OCI-LY7 (cell line): ENCODE data around the gene NRXN2. TPM values are rescaled to one million over a fixed set of nuclear protein-coding genes. Genes with fewer than 3 reads are reported as not detected.
"Not testable (repeated sequence)": the region's sequence is repeated elsewhere in the genome, so short reads cannot be mapped to it uniquely, and the experiment has no call there.

ENCODE experiments used
- BruUV-seq: library from RNA; stranded (reverse); fragments of 400-500 nt; replicated peaks from 2 replicates; lab custom pipeline; 2021; lab: Mats Ljungman, UMichigan
- CTCF ChIA-PET: fragments of 300-600 bp; sonication (Branson Sonifier 250); formaldehyde crosslinking; loops from one replicate; lab custom pipeline; 2022; ENCODE audit warnings: antibody characterized with exemption; ENCODE audit not compliant: unreplicated experiment; lab: Charles Lee
- POLR2A ChIA-PET: fragments of 300-600 bp; sonication (Branson Sonifier 250); formaldehyde crosslinking; loops from one replicate; lab custom pipeline; 2022; ENCODE audit warnings: antibody characterized with exemption; lab: Charles Lee
- DNase-seq: peaks from one replicate; pipeline ENCODE4 v3.0.0-alpha.2; 2015; ENCODE audit warnings: low spot score
- H2AFZ ChIP-seq: fragments of 200-600 bp; sonication (generic), shearing (Covaris generic); 2 replicates; pipeline ENCODE4 v1.6.1; 2014; ENCODE audit warnings: mild to moderate bottlenecking, antibody characterized with exemption, low read length, moderate library complexity
- H3K27ac ChIP-seq: fragments of 200-600 bp; sonication (generic); 2 replicates; pipeline ENCODE4 v1.5.1; 2014; ENCODE audit warnings: mixed run types, low read depth, mild to moderate bottlenecking, moderate library complexity, low read length, inconsistent platforms; ENCODE audit not compliant: poor library complexity, severe bottlenecking
- H3K36me3 ChIP-seq: fragments of 200-600 bp; sonication (generic); 2 replicates; pipeline ENCODE4 v1.6.1; 2014; ENCODE audit warnings: mild to moderate bottlenecking, antibody characterized with exemption, low read length, moderate library complexity, mixed read lengths; ENCODE audit not compliant: insufficient read depth
- H3K4me1 ChIP-seq: fragments of 200-600 bp; sonication (generic); 2 replicates; pipeline ENCODE4 v1.5.1; 2014; ENCODE audit warnings: mild to moderate bottlenecking, low read length; ENCODE audit not compliant: insufficient read depth, poor library complexity, severe bottlenecking
- H3K4me2 ChIP-seq: fragments of 200-600 bp; sonication (generic); 2 replicates; pipeline ENCODE4 v1.6.1; 2014; ENCODE audit warnings: mild to moderate bottlenecking, low read length
- H3K4me3 ChIP-seq: fragments of 200-600 bp; sonication (generic); 2 replicates; pipeline ENCODE4 v1.5.1; 2014; ENCODE audit warnings: mild to moderate bottlenecking, low read depth, low read length; ENCODE audit not compliant: poor library complexity, severe bottlenecking
- H3K79me2 ChIP-seq: fragments of 200-600 bp; sonication (generic); 2 replicates; pipeline ENCODE4 v1.6.1; 2016; ENCODE audit warnings: low read depth, mild to moderate bottlenecking, low read length, moderate library complexity, mixed read lengths; ENCODE audit not compliant: insufficient read depth
- H3K9me2 ChIP-seq: fragments of 200-600 bp; sonication (generic); 2 replicates; pipeline ENCODE4 v1.6.1; 2016; ENCODE audit warnings: mild to moderate bottlenecking, low read length, mixed read lengths; ENCODE audit not compliant: insufficient read depth
- H3K9me3 ChIP-seq: fragments of 200-600 bp; sonication (generic); 2 replicates; pipeline ENCODE4 v1.6.1; 2014; ENCODE audit warnings: mild to moderate bottlenecking, mixed run types, low read length, mixed read lengths
- H4K20me1 ChIP-seq: fragments of 200-600 bp; sonication (generic); 2 replicates; pipeline ENCODE4 v1.6.1; 2014; ENCODE audit warnings: mild to moderate bottlenecking, antibody characterized with exemption, low read length, moderate library complexity, mixed read lengths; ENCODE audit not compliant: insufficient read depth
- EZH2phosphoT487 ChIP-seq: fragments of 200-600 bp; sonication (generic); IDR thresholded peaks from 2 replicates; pipeline ENCODE4 v1.6.1; 2018; ENCODE audit warnings: low read depth, borderline replicate concordance, mild to moderate bottlenecking, mixed run types, antibody characterized with exemption, low read length, moderate library complexity, mixed read lengths
- intact Hi-C: fragments of 100-400 bp; cut with micrococcal nuclease; formaldehyde crosslinking; loops from one replicate; pipeline ENCODE4 v1.10.0; 2022; ENCODE audit not compliant: unreplicated experiment
- total RNA-seq, 2 experiments: library from RNA; depleted of rRNA in 1 of 2; stranded (reverse); fragments of >200 nt in 1 of 2; shearing (Covaris generic) in 1 of 2; gene quantifications; 2 replicates each; pipeline ENCODE4 v1.2.3, GENCODE V29; 2014 to 2022
- TF ChIP-seq, protein P1 (sequence below): fragments of 200-600 bp; sonication (generic); conservative IDR thresholded peaks from 2 replicates; pipeline ENCODE4 v1.5.1; 2014; ENCODE audit warnings: mild to moderate bottlenecking, antibody characterized with exemption, low read length, moderate library complexity, mixed read lengths

The NRXN2 gene
- total RNA-seq, 2 experiments from 2014 or later: 2.4 to 3.3 TPM

DNA sequence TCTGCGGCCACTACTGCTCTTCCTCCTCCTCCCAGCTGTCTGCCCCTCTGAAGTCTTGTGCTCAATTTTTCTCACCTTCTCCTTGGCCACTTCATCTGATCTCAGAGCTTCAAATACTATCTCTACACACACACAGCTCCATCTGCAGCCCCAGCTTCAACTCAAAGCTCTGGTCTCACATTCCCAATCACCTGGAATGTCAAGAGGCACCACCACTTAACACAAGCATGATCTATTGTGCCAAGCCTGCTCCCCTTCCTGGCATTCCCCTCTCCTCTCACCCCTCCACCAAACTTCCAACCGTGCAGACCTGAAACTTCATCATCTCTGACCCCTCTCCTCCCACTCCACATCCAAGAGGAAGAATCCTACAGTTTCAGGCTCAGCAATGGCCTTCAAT is 17.5 kb downstream of the NRXN2 start:
- DNase-seq: no peak
- ChIA-PET CTCF (interaction anchor here (1.0 kb wide), 1 partner anchor 11 kb away, joined by 5 read pairs; no protein-coding TSS in a partner anchor), POLR2A (interaction anchor here (0.6 to 1.2 kb wide), 4 partner anchors 17 to 364 kb away, joined by 3 to 6 read pairs (median 4); partner anchors contain the start of gene NRXN2)
- Histone ChIP-seq H3K79me2 (no peaks in the 10 kb centered on the region), H3K9me2 (no peaks in the 10 kb centered on the region), H3K4me3 (no peak overlapping the region), H3K9me3 (no peaks in the 10 kb centered on the region), H3K36me3 (no peaks in the 10 kb centered on the region), H3K4me2 (no peak overlapping the region), H3K4me1 (peaks cover 4% of the 10 kb centered on the region), H3K27ac (no peak overlapping the region), H4K20me1 (no peaks in the 10 kb centered on the region), H2AFZ (no peak overlapping the region)
- intact Hi-C loops: no loop called here
- BruUV-seq: no TSS peak
- no peak for TF ChIP-seq EZH2phosphoT487
- TF ChIP-seq, protein P1, sequence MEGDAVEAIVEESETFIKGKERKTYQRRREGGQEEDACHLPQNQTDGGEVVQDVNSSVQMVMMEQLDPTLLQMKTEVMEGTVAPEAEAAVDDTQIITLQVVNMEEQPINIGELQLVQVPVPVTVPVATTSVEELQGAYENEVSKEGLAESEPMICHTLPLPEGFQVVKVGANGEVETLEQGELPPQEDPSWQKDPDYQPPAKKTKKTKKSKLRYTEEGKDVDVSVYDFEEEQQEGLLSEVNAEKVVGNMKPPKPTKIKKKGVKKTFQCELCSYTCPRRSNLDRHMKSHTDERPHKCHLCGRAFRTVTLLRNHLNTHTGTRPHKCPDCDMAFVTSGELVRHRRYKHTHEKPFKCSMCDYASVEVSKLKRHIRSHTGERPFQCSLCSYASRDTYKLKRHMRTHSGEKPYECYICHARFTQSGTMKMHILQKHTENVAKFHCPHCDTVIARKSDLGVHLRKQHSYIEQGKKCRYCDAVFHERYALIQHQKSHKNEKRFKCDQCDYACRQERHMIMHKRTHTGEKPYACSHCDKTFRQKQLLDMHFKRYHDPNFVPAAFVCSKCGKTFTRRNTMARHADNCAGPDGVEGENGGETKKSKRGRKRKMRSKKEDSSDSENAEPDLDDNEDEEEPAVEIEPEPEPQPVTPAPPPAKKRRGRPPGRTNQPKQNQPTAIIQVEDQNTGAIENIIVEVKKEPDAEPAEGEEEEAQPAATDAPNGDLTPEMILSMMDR: no peak

DNA sequence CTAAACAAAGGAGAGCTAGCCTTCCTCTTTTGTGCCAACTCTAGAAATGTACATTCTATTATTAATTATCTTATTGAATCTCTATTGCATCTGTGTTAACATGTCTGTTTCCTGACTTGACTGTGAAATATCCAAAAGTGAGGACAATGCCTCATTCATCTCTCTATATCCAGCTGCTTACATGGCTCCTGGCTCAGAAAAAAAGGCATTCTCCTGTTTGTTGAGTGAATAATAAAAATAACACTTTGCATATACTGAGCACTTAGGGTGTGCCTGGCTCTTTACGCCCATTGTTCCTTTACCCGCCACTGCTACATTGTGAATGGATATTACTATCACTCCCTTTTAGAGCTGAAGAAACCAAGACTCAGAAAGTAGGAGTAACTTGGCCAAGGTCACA is 19.9 kb downstream of the NRXN2 start:
- H3K4me3 ChIP-seq: no peak overlapping the region
- CTCF ChIA-PET: no interaction called here
- H4K20me1 ChIP-seq: no peaks in the 10 kb centered on the region
- no peaks in the 10 kb centered on the region for H3K4me1 ChIP-seq
- DNase-seq: no peak
- POLR2A ChIA-PET: interaction anchor here (0.7 to 1.4 kb wide), 3 partner anchors 8 to 19 kb away, joined by 3 to 5 read pairs (median 3); no protein-coding TSS in a partner anchor
- no TSS peak for BruUV-seq
- H3K36me3 ChIP-seq: no peaks in the 10 kb centered on the region
- H3K4me2 ChIP-seq: no peak overlapping the region
- no peaks in the 10 kb centered on the region for H3K79me2 ChIP-seq
- H3K9me3 ChIP-seq: no peaks in the 10 kb centered on the region
- H2AFZ ChIP-seq: no peak overlapping the region
- no peak overlapping the region for H3K27ac ChIP-seq
- no peak for TF ChIP-seq EZH2phosphoT487
- intact Hi-C loops: no loop called here
- no peaks in the 10 kb centered on the region for H3K9me2 ChIP-seq

DNA sequence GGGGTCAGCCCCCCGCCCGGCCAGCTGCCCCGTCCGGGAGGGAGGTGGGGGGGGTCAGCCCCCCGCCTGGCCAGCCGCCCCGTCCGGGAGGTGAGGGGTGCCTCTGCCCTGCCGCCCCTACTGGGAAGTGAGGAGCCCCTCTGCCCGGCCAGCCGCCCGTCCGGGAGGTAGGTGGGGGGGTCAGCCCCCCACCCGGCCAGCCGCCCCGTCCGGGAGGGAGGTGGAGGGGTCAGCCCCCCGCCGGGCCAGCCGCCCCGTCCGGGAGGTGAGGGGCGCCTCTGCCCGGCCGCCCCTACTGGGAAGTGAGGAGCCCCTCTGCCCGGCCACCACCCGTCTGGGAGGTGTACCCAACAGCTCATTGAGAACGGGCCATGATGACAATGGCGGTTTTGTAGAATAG is 21.0 kb downstream of the NRXN2 start:
- BruUV-seq, POLR2A ChIA-PET, CTCF ChIA-PET: not testable (repeated sequence)

More for the DNA sequence above, 21.0 kb downstream of the NRXN2 start:
- H3K9me2 ChIP-seq, H3K4me2 ChIP-seq, H3K79me2 ChIP-seq, H3K27ac ChIP-seq, H3K36me3 ChIP-seq, H4K20me1 ChIP-seq, intact Hi-C loops, H2AFZ ChIP-seq, H3K9me3 ChIP-seq, H3K4me3 ChIP-seq, DNase-seq, H3K4me1 ChIP-seq: not testable (repeated sequence)
